HepG2 (cell line): ENCODE measurements around the gene SLA2. TPM values are rescaled to one million over a fixed set of nuclear protein-coding genes. Genes with fewer than 3 reads are reported as not detected.
A peak's percentile ranks its signal among the peaks of the same experiment; 100 is the strongest.

Experiments
- BCL6 ChIP-seq: IDR thresholded peaks from 2 replicates; pipeline ENCODE4 v1.6.1; 2016; ENCODE audit warnings: missing genetic modification reagents, missing compliant biosample characterization
- HDAC2 ChIP-seq: sonication (generic); formaldehyde crosslinking; IDR thresholded peaks from 2 replicates; pipeline ENCODE4 v1.4.0; 2020; ENCODE audit warnings: missing genetic modification reagents
- MED13 ChIP-seq: sonication (generic); formaldehyde crosslinking; IDR thresholded peaks from 2 replicates; pipeline ENCODE4 v1.5.0; 2020; ENCODE audit warnings: missing genetic modification reagents
- PLRG1 ChIP-seq: fragments of 450-650 bp; conservative IDR thresholded peaks from 2 replicates; pipeline ENCODE4 v1.6.1; 2016
- SP5 ChIP-seq: IDR thresholded peaks from 2 replicates; pipeline ENCODE4 v1.6.1; 2016; ENCODE audit warnings: low read depth, borderline replicate concordance
- ZFP41 ChIP-seq: sonication (generic); formaldehyde crosslinking; IDR thresholded peaks from 2 replicates; pipeline ENCODE4 v1.4.0; 2020; ENCODE audit warnings: mild to moderate bottlenecking, missing genetic modification reagents, borderline replicate concordance
- ZIK1 ChIP-seq: sonication (generic); formaldehyde crosslinking; IDR thresholded peaks from 2 replicates; pipeline ENCODE4 v1.5.0; 2020; ENCODE audit warnings: mild to moderate bottlenecking, low read depth, missing genetic modification reagents, borderline replicate concordance
- polyA plus RNA-seq, 8 experiments: library from polyadenylated mRNA; depleted of rRNA in 3 of 8; stranded (reverse) in 7 of 8; unstranded in 1 of 8; fragments of >200 nt; fragmentation: Illumina TruSeq in 4 of 8; extraction: Trizol in 4 of 8; gene quantifications; 2 replicates each; pipeline versions ENCODE4 v1.2.1 to v1.2.3, GENCODE V29; 2011 to 2016; ENCODE audit warnings: low read depth in 4 of 8, missing spikeins in 1 of 8, mixed read lengths in 1 of 8; ENCODE audit not compliant: insufficient read depth in 1 of 8
- total RNA-seq, 5 experiments: library from RNA; depleted of rRNA; stranded (reverse); fragments of >200 nt; fragmentation: Illumina TruSeq; extraction: Trizol; gene quantifications; 2 replicates each; pipeline ENCODE4 v1.2.3, GENCODE V29; 2016; ENCODE audit warnings: low read depth in 1 of 5
- TF ChIP-seq, protein P1 (sequence below): sonication (generic); formaldehyde crosslinking; IDR thresholded peaks from 2 replicates; pipeline ENCODE4 v1.4.0; 2020; ENCODE audit warnings: missing genetic modification reagents
- TF ChIP-seq, protein P2 (sequence below): sonication (generic); formaldehyde crosslinking; IDR thresholded peaks from 2 replicates; pipeline ENCODE4 v1.4.0; 2020; ENCODE audit warnings: low read depth, mild to moderate bottlenecking, missing genetic modification reagents
- TF ChIP-seq, protein P3 (sequence below): sonication (generic); formaldehyde crosslinking; IDR thresholded peaks from 2 replicates; pipeline ENCODE4 v1.4.0; 2020; ENCODE audit warnings: low read depth, mild to moderate bottlenecking, missing genetic modification reagents
- TF ChIP-seq, protein P4 (sequence below): sonication (generic); formaldehyde crosslinking; IDR thresholded peaks from 2 replicates; pipeline ENCODE4 v1.4.0; 2020; ENCODE audit warnings: missing genetic modification reagents
- TF ChIP-seq, protein P5 (sequence below), 2 experiments: sonication (generic) in 1 of 2; formaldehyde crosslinking in 1 of 2; IDR thresholded peaks; 2 replicates each; pipeline versions ENCODE4 v1.4.0 to v1.6.1; 2016 to 2020; ENCODE audit warnings: borderline replicate concordance in 1 of 2, low read depth in 1 of 2, mild to moderate bottlenecking in 1 of 2, missing genetic modification reagents in 1 of 2

The SLA2 gene
- total and polyA plus RNA-seq, 2 of the 13 experiments (the other 11 are each of a cell fraction or from before 2014, with no cell fraction given), result 1.6 to 3.6 TPM

DNA sequence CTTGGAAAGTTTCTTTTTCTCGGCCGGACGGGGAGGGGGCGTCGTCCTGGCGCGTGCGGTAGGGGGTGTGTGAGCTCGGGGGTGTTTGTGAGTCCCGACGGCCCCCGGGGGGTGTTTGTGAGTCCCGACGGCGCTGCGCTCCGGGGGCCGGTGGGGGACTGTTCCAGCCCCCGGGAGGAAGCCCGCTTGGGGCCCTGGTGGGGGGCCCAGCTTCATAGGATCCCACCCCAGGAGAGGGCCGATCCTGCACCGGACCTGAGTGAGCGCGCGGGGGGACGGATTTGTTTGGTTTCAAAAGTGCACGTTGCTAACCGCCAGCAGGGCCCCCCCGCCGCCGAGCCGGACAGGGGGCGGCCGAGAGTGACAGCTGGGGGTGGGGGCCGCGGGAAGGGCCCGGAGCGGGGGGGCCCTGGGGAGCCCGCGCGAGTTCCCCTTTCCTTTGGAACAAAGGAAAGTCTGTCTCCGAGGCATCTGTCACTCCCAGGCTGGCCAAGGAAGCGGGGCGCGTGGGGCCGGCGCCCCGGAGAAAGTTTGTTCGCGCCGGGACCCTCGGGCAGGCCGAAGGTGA, 72.1 kb downstream of the SLA2 start (continued):
- TF ChIP-seq, protein P1, sequence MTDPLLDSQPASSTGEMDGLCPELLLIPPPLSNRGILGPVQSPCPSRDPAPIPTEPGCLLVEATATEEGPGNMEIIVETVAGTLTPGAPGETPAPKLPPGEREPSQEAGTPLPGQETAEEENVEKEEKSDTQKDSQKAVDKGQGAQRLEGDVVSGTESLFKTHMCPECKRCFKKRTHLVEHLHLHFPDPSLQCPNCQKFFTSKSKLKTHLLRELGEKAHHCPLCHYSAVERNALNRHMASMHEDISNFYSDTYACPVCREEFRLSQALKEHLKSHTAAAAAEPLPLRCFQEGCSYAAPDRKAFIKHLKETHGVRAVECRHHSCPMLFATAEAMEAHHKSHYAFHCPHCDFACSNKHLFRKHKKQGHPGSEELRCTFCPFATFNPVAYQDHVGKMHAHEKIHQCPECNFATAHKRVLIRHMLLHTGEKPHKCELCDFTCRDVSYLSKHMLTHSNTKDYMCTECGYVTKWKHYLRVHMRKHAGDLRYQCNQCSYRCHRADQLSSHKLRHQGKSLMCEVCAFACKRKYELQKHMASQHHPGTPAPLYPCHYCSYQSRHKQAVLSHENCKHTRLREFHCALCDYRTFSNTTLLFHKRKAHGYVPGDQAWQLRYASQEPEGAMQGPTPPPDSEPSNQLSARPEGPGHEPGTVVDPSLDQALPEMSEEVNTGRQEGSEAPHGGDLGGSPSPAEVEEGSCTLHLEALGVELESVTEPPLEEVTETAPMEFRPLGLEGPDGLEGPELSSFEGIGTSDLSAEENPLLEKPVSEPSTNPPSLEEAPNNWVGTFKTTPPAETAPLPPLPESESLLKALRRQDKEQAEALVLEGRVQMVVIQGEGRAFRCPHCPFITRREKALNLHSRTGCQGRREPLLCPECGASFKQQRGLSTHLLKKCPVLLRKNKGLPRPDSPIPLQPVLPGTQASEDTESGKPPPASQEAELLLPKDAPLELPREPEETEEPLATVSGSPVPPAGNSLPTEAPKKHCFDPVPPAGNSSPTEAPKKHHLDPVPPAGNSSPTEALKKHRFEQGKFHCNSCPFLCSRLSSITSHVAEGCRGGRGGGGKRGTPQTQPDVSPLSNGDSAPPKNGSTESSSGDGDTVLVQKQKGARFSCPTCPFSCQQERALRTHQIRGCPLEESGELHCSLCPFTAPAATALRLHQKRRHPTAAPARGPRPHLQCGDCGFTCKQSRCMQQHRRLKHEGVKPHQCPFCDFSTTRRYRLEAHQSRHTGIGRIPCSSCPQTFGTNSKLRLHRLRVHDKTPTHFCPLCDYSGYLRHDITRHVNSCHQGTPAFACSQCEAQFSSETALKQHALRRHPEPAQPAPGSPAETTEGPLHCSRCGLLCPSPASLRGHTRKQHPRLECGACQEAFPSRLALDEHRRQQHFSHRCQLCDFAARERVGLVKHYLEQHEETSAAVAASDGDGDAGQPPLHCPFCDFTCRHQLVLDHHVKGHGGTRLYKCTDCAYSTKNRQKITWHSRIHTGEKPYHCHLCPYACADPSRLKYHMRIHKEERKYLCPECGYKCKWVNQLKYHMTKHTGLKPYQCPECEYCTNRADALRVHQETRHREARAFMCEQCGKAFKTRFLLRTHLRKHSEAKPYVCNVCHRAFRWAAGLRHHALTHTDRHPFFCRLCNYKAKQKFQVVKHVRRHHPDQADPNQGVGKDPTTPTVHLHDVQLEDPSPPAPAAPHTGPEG, result 0 out of 2 replicates have a peak, but pooled peaks have one; percentile 60
- TF ChIP-seq, protein P2, sequence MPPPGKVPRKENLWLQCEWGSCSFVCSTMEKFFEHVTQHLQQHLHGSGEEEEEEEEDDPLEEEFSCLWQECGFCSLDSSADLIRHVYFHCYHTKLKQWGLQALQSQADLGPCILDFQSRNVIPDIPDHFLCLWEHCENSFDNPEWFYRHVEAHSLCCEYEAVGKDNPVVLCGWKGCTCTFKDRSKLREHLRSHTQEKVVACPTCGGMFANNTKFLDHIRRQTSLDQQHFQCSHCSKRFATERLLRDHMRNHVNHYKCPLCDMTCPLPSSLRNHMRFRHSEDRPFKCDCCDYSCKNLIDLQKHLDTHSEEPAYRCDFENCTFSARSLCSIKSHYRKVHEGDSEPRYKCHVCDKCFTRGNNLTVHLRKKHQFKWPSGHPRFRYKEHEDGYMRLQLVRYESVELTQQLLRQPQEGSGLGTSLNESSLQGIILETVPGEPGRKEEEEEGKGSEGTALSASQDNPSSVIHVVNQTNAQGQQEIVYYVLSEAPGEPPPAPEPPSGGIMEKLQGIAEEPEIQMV, result peak; percentile 75; the same call in 1 of the 2 replicates
- TF ChIP-seq ZFP41 (CRISPR knock-in tag) (peak; percentile 73; the same call in 1 of the 2 replicates), ZIK1 (CRISPR knock-in tag) (0 out of 2 replicates have a peak, but pooled peaks have one; percentile 22), MED13 (peak; percentile 71; the same call in 1 of the 2 replicates), BCL6 (CRISPR knock-in tag) (no peak; the same call in 1 of the 2 replicates), PLRG1 (no peak), HDAC2 (CRISPR knock-in tag) (peak; percentile 8; the same call in 1 of the 2 replicates), SP5 (CRISPR knock-in tag) (0 out of 2 replicates have a peak, but pooled peaks have one; percentile 16)
- TF ChIP-seq, protein P3, sequence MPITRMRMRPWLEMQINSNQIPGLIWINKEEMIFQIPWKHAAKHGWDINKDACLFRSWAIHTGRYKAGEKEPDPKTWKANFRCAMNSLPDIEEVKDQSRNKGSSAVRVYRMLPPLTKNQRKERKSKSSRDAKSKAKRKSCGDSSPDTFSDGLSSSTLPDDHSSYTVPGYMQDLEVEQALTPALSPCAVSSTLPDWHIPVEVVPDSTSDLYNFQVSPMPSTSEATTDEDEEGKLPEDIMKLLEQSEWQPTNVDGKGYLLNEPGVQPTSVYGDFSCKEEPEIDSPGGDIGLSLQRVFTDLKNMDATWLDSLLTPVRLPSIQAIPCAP, result peak; percentile 53; the same call in 1 of the 2 replicates
- TF ChIP-seq, protein P4, sequence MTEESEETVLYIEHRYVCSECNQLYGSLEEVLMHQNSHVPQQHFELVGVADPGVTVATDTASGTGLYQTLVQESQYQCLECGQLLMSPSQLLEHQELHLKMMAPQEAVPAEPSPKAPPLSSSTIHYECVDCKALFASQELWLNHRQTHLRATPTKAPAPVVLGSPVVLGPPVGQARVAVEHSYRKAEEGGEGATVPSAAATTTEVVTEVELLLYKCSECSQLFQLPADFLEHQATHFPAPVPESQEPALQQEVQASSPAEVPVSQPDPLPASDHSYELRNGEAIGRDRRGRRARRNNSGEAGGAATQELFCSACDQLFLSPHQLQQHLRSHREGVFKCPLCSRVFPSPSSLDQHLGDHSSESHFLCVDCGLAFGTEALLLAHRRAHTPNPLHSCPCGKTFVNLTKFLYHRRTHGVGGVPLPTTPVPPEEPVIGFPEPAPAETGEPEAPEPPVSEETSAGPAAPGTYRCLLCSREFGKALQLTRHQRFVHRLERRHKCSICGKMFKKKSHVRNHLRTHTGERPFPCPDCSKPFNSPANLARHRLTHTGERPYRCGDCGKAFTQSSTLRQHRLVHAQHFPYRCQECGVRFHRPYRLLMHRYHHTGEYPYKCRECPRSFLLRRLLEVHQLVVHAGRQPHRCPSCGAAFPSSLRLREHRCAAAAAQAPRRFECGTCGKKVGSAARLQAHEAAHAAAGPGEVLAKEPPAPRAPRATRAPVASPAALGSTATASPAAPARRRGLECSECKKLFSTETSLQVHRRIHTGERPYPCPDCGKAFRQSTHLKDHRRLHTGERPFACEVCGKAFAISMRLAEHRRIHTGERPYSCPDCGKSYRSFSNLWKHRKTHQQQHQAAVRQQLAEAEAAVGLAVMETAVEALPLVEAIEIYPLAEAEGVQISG (CRISPR knock-in tag), result peak; percentile 3; the same call in 1 of the 2 replicates
- TF ChIP-seq, protein P5, sequence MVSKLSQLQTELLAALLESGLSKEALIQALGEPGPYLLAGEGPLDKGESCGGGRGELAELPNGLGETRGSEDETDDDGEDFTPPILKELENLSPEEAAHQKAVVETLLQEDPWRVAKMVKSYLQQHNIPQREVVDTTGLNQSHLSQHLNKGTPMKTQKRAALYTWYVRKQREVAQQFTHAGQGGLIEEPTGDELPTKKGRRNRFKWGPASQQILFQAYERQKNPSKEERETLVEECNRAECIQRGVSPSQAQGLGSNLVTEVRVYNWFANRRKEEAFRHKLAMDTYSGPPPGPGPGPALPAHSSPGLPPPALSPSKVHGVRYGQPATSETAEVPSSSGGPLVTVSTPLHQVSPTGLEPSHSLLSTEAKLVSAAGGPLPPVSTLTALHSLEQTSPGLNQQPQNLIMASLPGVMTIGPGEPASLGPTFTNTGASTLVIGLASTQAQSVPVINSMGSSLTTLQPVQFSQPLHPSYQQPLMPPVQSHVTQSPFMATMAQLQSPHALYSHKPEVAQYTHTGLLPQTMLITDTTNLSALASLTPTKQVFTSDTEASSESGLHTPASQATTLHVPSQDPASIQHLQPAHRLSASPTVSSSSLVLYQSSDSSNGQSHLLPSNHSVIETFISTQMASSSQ (IDR thresholded peaks at IDR 0.05; ENCODE audit: low read depth), result 0 out of 2 replicates have a peak, but pooled peaks have one; percentile 7
- TF ChIP-seq, protein P5 (CRISPR knock-in tag; IDR thresholded peaks at IDR 0.05; ENCODE audit: borderline replicate concordance), result no peak
